HG03097 (cell line): Measurements from ENCODE around the gene RTKN.

Experiments
- ATAC-seq: cut with Tn5 transposase; IDR thresholded peaks from one replicate; pipeline ENCODE4 v1.9.1; 2021; ENCODE audit not compliant: unreplicated experiment, low FRiP score

The RTKN gene

GRCh38 chr2:74387346-74387745 is 54.4 kb downstream of the RTKN start:
- no peak for ATAC-seq

GRCh38 chr2:74385396-74385795 is 56.3 kb downstream of the RTKN start:
- no peak for ATAC-seq

GRCh38 chr2:74384051-74384450 is 57.7 kb downstream of the RTKN start:
- no peak for ATAC-seq

GRCh38 chr2:74383254-74383653 is 58.5 kb downstream of the RTKN start:
- no peak for ATAC-seq

GRCh38 chr2:74381751-74382150 is 60.0 kb downstream of the RTKN start:
- no peak for ATAC-seq

- ATAC-seq, result no peak
Measured at GRCh38 chr2:74379851-74380789, 61.6 kb downstream of the RTKN start, which contains the start of gene DCTN1. Gene DCTN1 (minus strand): TSS chr2:74380311. CDS start chr2:74380037, 274 bp downstream.

- ATAC-seq, result no peak
Measured at GRCh38 chr2:74378007-74378406, 63.7 kb downstream of the RTKN start.

GRCh38 chr2:74375838-74376237 is 65.9 kb downstream of the RTKN start:
- ATAC-seq, result no peak
